ENCODE measurements around the gene ACAP3.

ACAP3 gene

DNA sequence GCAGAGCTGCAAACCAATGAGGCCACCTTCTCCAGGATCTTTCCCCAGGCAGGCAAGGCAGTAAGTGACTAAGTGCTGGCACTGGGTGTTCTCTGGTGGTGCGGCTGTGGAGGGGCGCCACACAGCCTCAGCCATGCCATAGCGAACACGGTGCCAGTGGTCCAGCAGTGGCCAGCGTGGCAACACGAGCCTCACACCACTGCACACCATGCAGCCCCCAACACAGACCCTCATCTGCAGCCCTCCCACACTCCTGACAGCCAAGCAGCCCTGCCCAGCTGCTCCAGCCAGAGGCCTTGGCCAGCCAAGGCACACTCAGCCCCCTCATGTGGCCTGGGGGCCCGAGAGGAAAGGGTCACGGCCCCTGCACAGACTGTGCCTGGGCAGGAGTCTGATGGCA, 13.7 kb upstream of the ACAP3 start:
- no peaks in the 10 kb centered on the region for H3K27me3 ChIP-seq (ENCODE audit: insufficient read depth, low read depth, severe bottlenecking)
- H3K9me3 ChIP-seq (ENCODE audit: severe bottlenecking) = no peaks in the 10 kb centered on the region
- H3K36me3 ChIP-seq = peaks cover 62% of the 10 kb centered on the region
- H3K27ac ChIP-seq = no peak overlapping the region
- H3K4me3 ChIP-seq (ENCODE audit: low read depth, low read length) = no peak overlapping the region
- TF ChIP-seq, protein P1, sequence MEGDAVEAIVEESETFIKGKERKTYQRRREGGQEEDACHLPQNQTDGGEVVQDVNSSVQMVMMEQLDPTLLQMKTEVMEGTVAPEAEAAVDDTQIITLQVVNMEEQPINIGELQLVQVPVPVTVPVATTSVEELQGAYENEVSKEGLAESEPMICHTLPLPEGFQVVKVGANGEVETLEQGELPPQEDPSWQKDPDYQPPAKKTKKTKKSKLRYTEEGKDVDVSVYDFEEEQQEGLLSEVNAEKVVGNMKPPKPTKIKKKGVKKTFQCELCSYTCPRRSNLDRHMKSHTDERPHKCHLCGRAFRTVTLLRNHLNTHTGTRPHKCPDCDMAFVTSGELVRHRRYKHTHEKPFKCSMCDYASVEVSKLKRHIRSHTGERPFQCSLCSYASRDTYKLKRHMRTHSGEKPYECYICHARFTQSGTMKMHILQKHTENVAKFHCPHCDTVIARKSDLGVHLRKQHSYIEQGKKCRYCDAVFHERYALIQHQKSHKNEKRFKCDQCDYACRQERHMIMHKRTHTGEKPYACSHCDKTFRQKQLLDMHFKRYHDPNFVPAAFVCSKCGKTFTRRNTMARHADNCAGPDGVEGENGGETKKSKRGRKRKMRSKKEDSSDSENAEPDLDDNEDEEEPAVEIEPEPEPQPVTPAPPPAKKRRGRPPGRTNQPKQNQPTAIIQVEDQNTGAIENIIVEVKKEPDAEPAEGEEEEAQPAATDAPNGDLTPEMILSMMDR (IDR thresholded peaks at IDR 0.05; ENCODE audit: low read depth, low read length) = no peak
- DNase-seq = no peak

- H3K9me3 ChIP-seq (ENCODE audit: severe bottlenecking) = no peaks in the 10 kb centered on the region
- peaks cover 68% of the 10 kb centered on the region for H3K36me3 ChIP-seq
- H3K27me3 ChIP-seq (ENCODE audit: insufficient read depth, low read depth, severe bottlenecking) = no peaks in the 10 kb centered on the region
Measured at GRCh38 chr1:1320666-1321448, 13.1 kb upstream of the ACAP3 start.

GRCh38 chr1:1319646-1319941, 11.9 kb upstream of the ACAP3 start:
- TF ChIP-seq, protein P1 (IDR thresholded peaks at IDR 0.05; ENCODE audit: low read depth, low read length) = no peak
- peaks cover 77% of the 10 kb centered on the region for H3K36me3 ChIP-seq
- no peak for DNase-seq

More at GRCh38 chr1:1320666-1321448, 13.1 kb upstream of the ACAP3 start:
- no peak overlapping the region for H3K4me3 ChIP-seq (ENCODE audit: low read depth, low read length)
- H3K27ac ChIP-seq = no peak overlapping the region
- TF ChIP-seq, protein P1 (IDR thresholded peaks at IDR 0.05; ENCODE audit: low read depth, low read length) = no peak
- DNase-seq = no peak

GRCh38 chr1:1318777-1319645, 11.3 kb upstream of the ACAP3 start:
- H3K4me3 ChIP-seq (ENCODE audit: low read depth, low read length) = no peak overlapping the region
- H3K27ac ChIP-seq = 0 out of 2 replicates have a peak overlapping the region, but pooled peaks have one; percentile 24
- H3K9me3 ChIP-seq (ENCODE audit: severe bottlenecking) = no peaks in the 10 kb centered on the region
- TF ChIP-seq, protein P1 (IDR thresholded peaks at IDR 0.05; ENCODE audit: low read depth, low read length) = no peak
- peaks cover 80% of the 10 kb centered on the region for H3K36me3 ChIP-seq
- no peaks in the 10 kb centered on the region for H3K27me3 ChIP-seq (ENCODE audit: insufficient read depth, low read depth, severe bottlenecking)
- no peak for DNase-seq

More at GRCh38 chr1:1319646-1319941, 11.9 kb upstream of the ACAP3 start:
- Histone ChIP-seq H3K9me3 (ENCODE audit: severe bottlenecking) (no peaks in the 10 kb centered on the region), H3K27ac (no peak overlapping the region), H3K27me3 (ENCODE audit: insufficient read depth, low read depth, severe bottlenecking) (no peaks in the 10 kb centered on the region), H3K4me3 (ENCODE audit: low read depth, low read length) (no peak overlapping the region)

GRCh38 chr1:1318131-1318652, 10.5 kb upstream of the ACAP3 start:
- H3K27me3 ChIP-seq (ENCODE audit: insufficient read depth, low read depth, severe bottlenecking) = no peaks in the 10 kb centered on the region
- no peak for DNase-seq
- no peak overlapping the region for H3K4me3 ChIP-seq (ENCODE audit: low read depth, low read length)
- H3K27ac ChIP-seq = no peak overlapping the region
- TF ChIP-seq, protein P1 (IDR thresholded peaks at IDR 0.05; ENCODE audit: low read depth, low read length) = no peak
- H3K9me3 ChIP-seq (ENCODE audit: severe bottlenecking) = no peaks in the 10 kb centered on the region
- H3K36me3 ChIP-seq = peaks cover 88% of the 10 kb centered on the region
